B cell (primary cell): Measurements from ENCODE around the gene TBL1XR1. TPM values are rescaled to one million over a fixed set of nuclear protein-coding genes. Genes with fewer than 3 reads are reported as not detected.
"Not testable (repeated sequence)": the region's sequence is repeated elsewhere in the genome, so short reads cannot be mapped to it uniquely, and the experiment has no call there.

Source experiments
- ATAC-seq: fragments of 200-7000 bp; cut with Tn5 transposase; one replicate; pipeline ENCODE4 v1.10.0; 2021; ENCODE audit warnings: low read depth, mild to moderate bottlenecking, moderate number of reproducible peaks, moderate library complexity
- CTCF ChIA-PET: fragments of 350-600 bp; sonication (Branson Sonifier 250); formaldehyde crosslinking; loops from one replicate; lab custom pipeline; 2021; ENCODE audit warnings: antibody characterized with exemption, inconsistent platforms; lab: Charles Lee
- POLR2A ChIA-PET: fragments of 350-600 bp; sonication (Branson Sonifier 250); formaldehyde crosslinking; loops from one replicate; lab custom pipeline; 2021; ENCODE audit warnings: antibody characterized with exemption; lab: Charles Lee
- DNase-seq: peaks from one replicate; pipeline ENCODE4 v3.0.0; 2013
- H2AFZ ChIP-seq: 2 replicates; pipeline ENCODE4 v1.6.1; 2012; ENCODE audit warnings: mild to moderate bottlenecking, low read depth, low read length; ENCODE audit not compliant: insufficient read depth, poor library complexity, severe bottlenecking
- H3K27ac ChIP-seq, 2 donors: 1 replicate in 1 of 2; 2 replicates in 1 of 2; pipeline ENCODE4 v1.5.1; 2012 to 2013; ENCODE audit warnings: low read length in 2 of 2, mild to moderate bottlenecking in 2 of 2, moderate library complexity in 1 of 2
- H3K27me3 ChIP-seq, 4 experiments: fragments of 200-600 bp in 1 of 4; sonication (generic) in 1 of 4; replicated peaks in 1 of 4; 1 replicate in 2 of 4; 2 replicates in 2 of 4; pipeline versions ENCODE4 v1.6.1 to v1.7.0; 2013 to 2016; ENCODE audit warnings: low read length in 3 of 4, mild to moderate bottlenecking in 2 of 4, mixed read lengths in 1 of 4, moderate library complexity in 1 of 4; ENCODE audit not compliant: insufficient read depth in 4 of 4, control insufficient read depth in 3 of 4; ENCODE audit errors: control extremely low read depth in 1 of 4
- H3K36me3 ChIP-seq, 2 experiments: replicated peaks in 1 of 2; 1 replicate in 1 of 2; 2 replicates in 1 of 2; pipeline versions ENCODE4 v1.6.1 to v1.7.1; 2013; ENCODE audit warnings: low read length in 1 of 2; ENCODE audit not compliant: insufficient read depth in 2 of 2, control insufficient read depth in 1 of 2; ENCODE audit errors: control extremely low read depth in 1 of 2, extremely low read depth in 1 of 2
- H3K4me1 ChIP-seq, 2 donors: fragments of 200-600 bp in 1 of 2; sonication (generic) in 1 of 2; 1 replicate in 1 of 2; 2 replicates in 1 of 2; pipeline versions ENCODE4 v1.5.1 to v1.6.1; 2013 to 2017; ENCODE audit warnings: low read length in 2 of 2; ENCODE audit not compliant: control insufficient read depth in 2 of 2, insufficient read depth in 2 of 2
- H3K4me2 ChIP-seq: replicated peaks from 2 replicates; pipeline ENCODE3; 2012; ENCODE audit warnings: mild to moderate bottlenecking, low read depth, low read length; ENCODE audit not compliant: poor library complexity, severe bottlenecking
- H3K4me3 ChIP-seq, 5 experiments: fragments of 200-600 bp in 1 of 5; sonication (generic) in 1 of 5; 1 replicate in 3 of 5; 2 replicates in 2 of 5; pipeline versions ENCODE4 v1.5.1 to v1.7.0; 2011 to 2016; ENCODE audit warnings: low read length in 4 of 5, mild to moderate bottlenecking in 4 of 5, low read depth in 2 of 5, control low read depth in 1 of 5, moderate library complexity in 1 of 5; ENCODE audit not compliant: insufficient read depth in 1 of 5; ENCODE audit errors: control extremely low read depth in 1 of 5, extremely low read depth in 1 of 5
- H3K79me2 ChIP-seq: fragments of 200-600 bp; sonication (generic); one replicate; pipeline ENCODE4 v1.6.0; 2016; ENCODE audit warnings: low read length; ENCODE audit not compliant: control insufficient read depth, insufficient read depth
- H3K9ac ChIP-seq: fragments of 200-600 bp; sonication (generic); 2 replicates; pipeline ENCODE4 v1.6.1; 2017; ENCODE audit warnings: mild to moderate bottlenecking, low read length, moderate library complexity
- H3K9me3 ChIP-seq, 3 donors: one replicate each; pipeline versions ENCODE4 v1.6.1 to v1.7.1; 2013; ENCODE audit warnings: low read length in 2 of 3; ENCODE audit not compliant: control insufficient read depth in 2 of 3, insufficient read depth in 1 of 3; ENCODE audit errors: control extremely low read depth in 1 of 3
- H4K20me1 ChIP-seq: 2 replicates; pipeline ENCODE4 v1.6.0; 2012; ENCODE audit warnings: mild to moderate bottlenecking, low read length; ENCODE audit not compliant: insufficient read depth, control insufficient read depth, poor library complexity, severe bottlenecking
- H3K27ac Mint-ChIP-seq: one replicate; pipeline ENCODE4 v1.8.0; 2021; ENCODE audit warnings: mixed read lengths
- H3K27me3 Mint-ChIP-seq: one replicate; pipeline ENCODE4 v1.8.0; 2021; ENCODE audit warnings: mixed read lengths
- H3K4me1 Mint-ChIP-seq: one replicate; pipeline ENCODE4 v1.8.0; 2021; ENCODE audit warnings: mixed read lengths
- H3K4me3 Mint-ChIP-seq: one replicate; pipeline ENCODE4 v1.8.0; 2021; ENCODE audit warnings: mixed read lengths
- H3K9me3 Mint-ChIP-seq: one replicate; pipeline ENCODE4 v1.8.0; 2022; ENCODE audit warnings: mixed read lengths; ENCODE audit not compliant: insufficient read depth
- CTCF ChIP-seq: fragments of 200-600 bp; IDR thresholded peaks from one replicate; pipeline ENCODE4 v1.8.0; 2022; ENCODE audit warnings: antibody characterized with exemption, mild to moderate bottlenecking
- EZH2 ChIP-seq: IDR thresholded peaks from 2 replicates; pipeline ENCODE4 v1.6.1; 2012; ENCODE audit warnings: borderline replicate concordance, low read depth, mild to moderate bottlenecking, moderate library complexity, low read length; ENCODE audit not compliant: insufficient read depth, poor library complexity, severe bottlenecking
- WGBS: methylation state at CpG from one replicate; pipeline ENCODE4 v1.1.5; 2013; ENCODE audit warnings: missing lambda C conversion rate; ENCODE audit not compliant: insufficient coverage; 5-methylcytosine and 5-hydroxymethylcytosine counted together
- intact Hi-C: fragments of 100-400 bp; cut with micrococcal nuclease; formaldehyde crosslinking; loops from one replicate; pipeline ENCODE4 v1.10.0; 2022
- polyA plus RNA-seq: library from polyadenylated mRNA; depleted of rRNA; stranded (reverse); fragments of >200 nt; gene quantifications from 2 replicates; pipeline ENCODE4 v1.2.3, GENCODE V29; 2012
- total RNA-seq, 2 donors: library from RNA; stranded (reverse); fragments of 120-200 nt in 1 of 2; gene quantifications; 1 replicate in 1 of 2; 2 replicates in 1 of 2; pipeline versions ENCODE4 v1.2.3 to v1.2.4, GENCODE V29; 2013 to 2022

TBL1XR1 gene
- total and polyA plus RNA-seq, 2 donors (not counting 1 experiment from before 2014, with no cell fraction given), result 17.6 to 128 TPM

GRCh38 chr3:177013681-177014280, 183.5 kb downstream of the TBL1XR1 start:
- Histone ChIP-seq H3K9me3 (no peaks in the 10 kb centered on the region), H4K20me1 (no peaks in the 10 kb centered on the region), H3K4me3 (no peak overlapping the region), H3K36me3 (no peaks in the 10 kb centered on the region), H3K79me2 (no peaks in the 10 kb centered on the region), H3K9ac (no peak overlapping the region), H3K27ac (no peak overlapping the region), H3K4me2 (no peak overlapping the region), H2AFZ (no peak overlapping the region), H3K27me3 (no peaks in the 10 kb centered on the region), H3K4me1 (no peaks in the 10 kb centered on the region)
- CTCF ChIA-PET, result no interaction called here
- Mint-ChIP-seq H3K27ac (no peak overlapping the region), H3K4me1 (no peaks in the 10 kb centered on the region), H3K4me3 (no peak overlapping the region), H3K27me3 (no peaks in the 10 kb centered on the region), H3K9me3 (no peaks in the 10 kb centered on the region)
- POLR2A ChIA-PET, result no interaction called here
- intact Hi-C loops, result no loop called here
- TF ChIP-seq CTCF (no peak), EZH2 (no peak)
- ATAC-seq (no peak), DNase-seq (no peak)
- WGBS, result 96% methylated on average over 6 of the region's 8 CpGs

- no peak overlapping the region for H3K4me2 ChIP-seq
- no peaks in the 10 kb centered on the region for H3K36me3 ChIP-seq
- H4K20me1 ChIP-seq, result no peaks in the 10 kb centered on the region
- no peak for ATAC-seq
- Mint-ChIP-seq H3K9me3 (peaks cover 14% of the 10 kb centered on the region), H3K27me3 (no peaks in the 10 kb centered on the region), H3K27ac (no peak overlapping the region), H3K4me1 (no peaks in the 10 kb centered on the region), H3K4me3 (no peak overlapping the region)
- no peak overlapping the region for H3K4me3 ChIP-seq
- no peak overlapping the region for H2AFZ ChIP-seq
- H3K27ac ChIP-seq, result no peak overlapping the region
- CTCF ChIA-PET, result no interaction called here
- POLR2A ChIA-PET, result no interaction called here
- DNase-seq, result no peak
- H3K79me2 ChIP-seq, result no peaks in the 10 kb centered on the region
- H3K27me3 ChIP-seq, result no peaks in the 10 kb centered on the region
- no peak overlapping the region for H3K9ac ChIP-seq
- TF ChIP-seq EZH2, result no peak
- TF ChIP-seq CTCF, result no peak
- no peaks in the 10 kb centered on the region for H3K4me1 ChIP-seq
- intact Hi-C loops, result no loop called here
- peaks cover 2 to 23% (median 14%) of the 10 kb centered on the region in 3 donors for H3K9me3 ChIP-seq
These were observed 191.4 kb downstream of the TBL1XR1 start for GRCh38 chr3:177005718-177006405.

GRCh38 chr3:177000159-177000558, 197.1 kb downstream of the TBL1XR1 start:
- H3K27ac Mint-ChIP-seq, H3K27me3 Mint-ChIP-seq, ATAC-seq, H3K4me1 Mint-ChIP-seq, H3K27me3 ChIP-seq, H3K4me3 Mint-ChIP-seq, H3K36me3 ChIP-seq, H3K4me2 ChIP-seq, H3K4me1 ChIP-seq, POLR2A ChIA-PET, H3K9ac ChIP-seq, CTCF ChIA-PET, intact Hi-C loops, DNase-seq, H4K20me1 ChIP-seq, H2AFZ ChIP-seq, H3K27ac ChIP-seq, H3K79me2 ChIP-seq, H3K9me3 ChIP-seq, H3K4me3 ChIP-seq: not testable (repeated sequence)
- WGBS, result 100% methylated on average over 1 of the region's 2 CpGs
- peaks cover 12% of the 10 kb centered on the region for H3K9me3 Mint-ChIP-seq
